GM12878 (cell line): Measurements from ENCODE around the gene DGKQ. TPM values are rescaled to one million over a fixed set of nuclear protein-coding genes. Genes with fewer than 3 reads are reported as not detected.

Source experiments
- ATAC-seq: fragments of 200-7000 bp; cut with Tn5 transposase; 3 replicates; pipeline ENCODE4 v1.9.1; 2020; ENCODE audit warnings: mild to moderate bottlenecking, moderate library complexity
- BruUV-seq: library from RNA; stranded (reverse); fragments of 400-500 nt; replicated peaks from 2 replicates; lab custom pipeline; 2021; lab: Mats Ljungman, UMichigan
- CTCF ChIA-PET: fragments of 300-600 bp; sonication (Branson Sonifier 250); formaldehyde crosslinking; extraction: SDS; loops from one replicate; lab custom pipeline; 2021; ENCODE audit warnings: inconsistent platforms; lab: Yijun Ruan, JAX
- POLR2A ChIA-PET: fragments of 350-600 bp; formaldehyde crosslinking; extraction: SDS; loops from one replicate; lab custom pipeline; 2021; ENCODE audit warnings: inconsistent platforms; lab: Charles Lee
- RAD21 ChIA-PET: fragments of 300-600 bp; sonication (Branson Sonifier 250); formaldehyde crosslinking; loops from one replicate; lab custom pipeline; 2023; ENCODE audit warnings: antibody characterized with exemption; ENCODE audit not compliant: unreplicated experiment; lab: Charles Lee
- SMC1A ChIA-PET: fragments of 300-600 bp; sonication (Branson Sonifier 250); formaldehyde crosslinking; loops from one replicate; lab custom pipeline; 2023; ENCODE audit not compliant: unreplicated experiment, uncharacterized antibody; lab: Charles Lee
- DNase-seq: peaks from one replicate; pipeline ENCODE4 v3.0.0-alpha.2; 2011; ENCODE audit warnings: low read depth, low spot score
- FAIRE-seq: peaks from 3 replicates; lab custom pipeline; 2011; peaks lifted over from hg19 to GRCh38; lab: Jason Lieb, UNC
- H2AFZ ChIP-seq: 2 replicates; pipeline ENCODE4 v1.6.0; 2011; ENCODE audit warnings: low read depth, low read length, control low read depth; ENCODE audit not compliant: control insufficient read depth
- H3K27ac ChIP-seq: 2 replicates; pipeline ENCODE4 v1.5.1; 2011; ENCODE audit warnings: control low read depth; ENCODE audit not compliant: control insufficient read depth, insufficient read depth
- H3K27me3 ChIP-seq, 2 experiments: replicated peaks in 1 of 2; 2 replicates each; pipeline versions ENCODE4 v1.6.0 to v1.6.1; 2011; ENCODE audit warnings: low read length in 1 of 2; ENCODE audit not compliant: control insufficient read depth in 2 of 2, insufficient read depth in 2 of 2
- H3K36me3 ChIP-seq, 2 experiments: 2 replicates each; pipeline ENCODE4 v1.5.1; 2011; ENCODE audit warnings: low read length in 1 of 2; ENCODE audit not compliant: control insufficient read depth in 2 of 2, insufficient read depth in 2 of 2
- H3K4me1 ChIP-seq: 2 replicates; pipeline ENCODE4 v1.6.1; 2011; ENCODE audit warnings: mild to moderate bottlenecking, low read length, moderate library complexity, mixed read lengths; ENCODE audit not compliant: control insufficient read depth, insufficient read depth
- H3K4me2 ChIP-seq: 2 replicates; pipeline ENCODE4 v1.6.0; 2011; ENCODE audit warnings: control low read depth; ENCODE audit not compliant: control insufficient read depth, insufficient read depth
- H3K4me3 ChIP-seq: fragments of 200-600 bp; sonication (generic); 2 replicates; pipeline ENCODE4 v1.5.1; 2016
- H3K79me2 ChIP-seq: 2 replicates; pipeline ENCODE4 v1.6.0; 2011; ENCODE audit warnings: low read length; ENCODE audit not compliant: control insufficient read depth, insufficient read depth
- H3K9ac ChIP-seq: 2 replicates; pipeline ENCODE4 v1.8.0; 2011; ENCODE audit warnings: low read length, control low read depth, mixed read lengths; ENCODE audit not compliant: control insufficient read depth, insufficient read depth
- H3K9me3 ChIP-seq: replicated peaks from 3 replicates; pipeline ENCODE4 v1.5.1; 2011; ENCODE audit warnings: mild to moderate bottlenecking, low read length; ENCODE audit not compliant: control insufficient read depth, insufficient read depth
- H4K20me1 ChIP-seq: 2 replicates; pipeline ENCODE4 v1.6.0; 2011; ENCODE audit not compliant: control insufficient read depth, insufficient read depth
- BHLHE40 ChIP-seq, 2 experiments: fragments of 450-650 bp in 1 of 2; IDR thresholded peaks; 2 replicates each; pipeline ENCODE4 v1.6.1; 2011 to 2017; ENCODE audit warnings: low read depth in 2 of 2, borderline replicate concordance in 1 of 2, improper control_type of control experiment in 1 of 2, low read length in 1 of 2, mild to moderate bottlenecking in 1 of 2
- FOS ChIP-seq: IDR thresholded peaks from 3 replicates; pipeline ENCODE4 v1.6.1; 2011; ENCODE audit warnings: borderline replicate concordance; ENCODE audit not compliant: insufficient read length; ENCODE audit errors: extremely low read depth
- NR2C1 ChIP-seq: fragments of 450-650 bp; IDR thresholded peaks from 2 replicates; pipeline ENCODE4 v1.6.1; 2017; ENCODE audit warnings: antibody characterized with exemption, mild to moderate bottlenecking, moderate library complexity
- RCOR1 ChIP-seq: conservative IDR thresholded peaks from 2 replicates; pipeline ENCODE4 v1.6.1; 2012; ENCODE audit warnings: low read depth, low read length, improper control_type of control experiment
- SREBF1 ChIP-seq: IDR thresholded peaks from 2 replicates; pipeline ENCODE4 v1.6.1; 2012; ENCODE audit warnings: mild to moderate bottlenecking, low read length
- TARDBP ChIP-seq: IDR thresholded peaks from 2 replicates; pipeline ENCODE4 v1.6.1; 2016; ENCODE audit warnings: borderline replicate concordance
- WGBS: methylation state at CpG from one replicate; pipeline ENCODE4 v1.1.6; 2016; ENCODE audit warnings: low lambda C conversion rate; ENCODE audit not compliant: insufficient replicate concordance, insufficient coverage; ENCODE audit errors: missing lambda C conversion rate; 5-methylcytosine and 5-hydroxymethylcytosine counted together
- in situ Hi-C: fragments of 300-500 bp; cut with MboI; formaldehyde crosslinking; loops from 9 replicates; pipeline ENCODE4 v1.14.3; 2018; ENCODE audit warnings: mixed read lengths
- intact Hi-C: fragments of 100-400 bp; cut with micrococcal nuclease; formaldehyde crosslinking; loops from one replicate; pipeline ENCODE4 v1.14.2; 2022; ENCODE audit not compliant: unreplicated experiment
- polyA plus RNA-seq, 11 experiments: library from polyadenylated mRNA; depleted of rRNA in 4 of 11; unstranded in 6 of 11; stranded (reverse) in 5 of 11; fragments of >200 nt; fragmentation: Nextera tagmentation in 4 of 11; fragmentation: Illumina TruSeq in 1 of 11; extraction: Ambion mirVana in 4 of 11; extraction: Trizol in 1 of 11; gene quantifications; 1 replicate in 1 of 11; 2 replicates in 10 of 11; pipeline versions ENCODE4 v1.2.1 to v1.2.3, GENCODE V29; 2011 to 2016; ENCODE audit warnings: inconsistent platforms in 2 of 11, missing spikeins in 2 of 11, low read depth in 1 of 11
- total RNA-seq, 4 experiments: library from RNA; depleted of rRNA in 3 of 4; stranded (reverse); fragments of >200 nt in 3 of 4; fragmentation: Illumina TruSeq in 1 of 4; extraction: Trizol in 1 of 4; gene quantifications; 2 replicates each; pipeline versions ENCODE4 v1.2.1 to v1.2.3, GENCODE V29; 2013 to 2021
- TF ChIP-seq, protein P1 (sequence below): fragments of 450-650 bp; IDR thresholded peaks from 2 replicates; pipeline ENCODE4 v1.6.1; 2016; ENCODE audit warnings: mild to moderate bottlenecking, moderate library complexity, borderline replicate concordance

The DGKQ gene
- total and polyA plus RNA-seq, 10 of the 15 experiments (the other 5 are each of a cell fraction or from before 2014, with no cell fraction given), result 0.11 to 10.5 (median 1.4) TPM

GRCh38 chr4:1019320-1019719 lies 46.0 kb upstream of the DGKQ start:
- Histone ChIP-seq H3K4me2 (no peak overlapping the region), H3K79me2 (no peaks in the 10 kb centered on the region), H2AFZ (no peak overlapping the region), H3K27me3 (no peaks in the 10 kb centered on the region), H3K9me3 (no peaks in the 10 kb centered on the region), H3K4me1 (peaks cover 11% of the 10 kb centered on the region), H3K27ac (no peak overlapping the region), H3K9ac (no peak overlapping the region), H4K20me1 (no peaks in the 10 kb centered on the region), H3K4me3 (no peak overlapping the region), H3K36me3 (no peaks in the 10 kb centered on the region)
- POLR2A ChIA-PET, result no interaction called here
- DNase-seq (no peak), FAIRE-seq (no peak), ATAC-seq (no peak)
- in situ Hi-C loops (no loop called here), intact Hi-C loops (no loop called here)
- no TSS peak for BruUV-seq
- RAD21 ChIA-PET, result no interaction called here
- 37% methylated on average over 9 of the region's 9 CpGs for WGBS
- CTCF ChIA-PET, result no interaction called here
- 0 out of 4 replicates have a peak, but pooled peaks of 1 of the 2 experiments have one; percentile 25 for TF ChIP-seq BHLHE40 (IDR thresholded peaks at IDR 0.05; ENCODE audit: borderline replicate concordance in 1 of 2, low read depth in 2 of 2, low read length in 1 of 2)
- TF ChIP-seq FOS, result no peak
- SMC1A ChIA-PET, result no interaction called here

- H4K20me1 ChIP-seq, result no peaks in the 10 kb centered on the region
- H3K36me3 ChIP-seq, result no peaks in the 10 kb centered on the region
- ChIA-PET SMC1A (no interaction called here), CTCF (no interaction called here), RAD21 (no interaction called here), POLR2A (no interaction called here)
- no peak overlapping the region for H3K4me2 ChIP-seq
- no peak overlapping the region for H3K27ac ChIP-seq
- ATAC-seq, result no peak
- H2AFZ ChIP-seq, result no peak overlapping the region
- in situ Hi-C loops (no loop called here), intact Hi-C loops (no loop called here)
- DNase-seq, result no peak
- no peaks in the 10 kb centered on the region for H3K27me3 ChIP-seq
- no peak overlapping the region for H3K4me3 ChIP-seq
- H3K9ac ChIP-seq, result no peak overlapping the region
- no peak for FAIRE-seq
- WGBS, result 62% methylated on average over 19 of the region's 29 CpGs
- BruUV-seq, result no TSS peak
- peaks cover 11% of the 10 kb centered on the region for H3K4me1 ChIP-seq
- H3K79me2 ChIP-seq, result no peaks in the 10 kb centered on the region
- TF ChIP-seq SREBF1, result no peak
- no peak for TF ChIP-seq NR2C1
- TF ChIP-seq, protein P1, sequence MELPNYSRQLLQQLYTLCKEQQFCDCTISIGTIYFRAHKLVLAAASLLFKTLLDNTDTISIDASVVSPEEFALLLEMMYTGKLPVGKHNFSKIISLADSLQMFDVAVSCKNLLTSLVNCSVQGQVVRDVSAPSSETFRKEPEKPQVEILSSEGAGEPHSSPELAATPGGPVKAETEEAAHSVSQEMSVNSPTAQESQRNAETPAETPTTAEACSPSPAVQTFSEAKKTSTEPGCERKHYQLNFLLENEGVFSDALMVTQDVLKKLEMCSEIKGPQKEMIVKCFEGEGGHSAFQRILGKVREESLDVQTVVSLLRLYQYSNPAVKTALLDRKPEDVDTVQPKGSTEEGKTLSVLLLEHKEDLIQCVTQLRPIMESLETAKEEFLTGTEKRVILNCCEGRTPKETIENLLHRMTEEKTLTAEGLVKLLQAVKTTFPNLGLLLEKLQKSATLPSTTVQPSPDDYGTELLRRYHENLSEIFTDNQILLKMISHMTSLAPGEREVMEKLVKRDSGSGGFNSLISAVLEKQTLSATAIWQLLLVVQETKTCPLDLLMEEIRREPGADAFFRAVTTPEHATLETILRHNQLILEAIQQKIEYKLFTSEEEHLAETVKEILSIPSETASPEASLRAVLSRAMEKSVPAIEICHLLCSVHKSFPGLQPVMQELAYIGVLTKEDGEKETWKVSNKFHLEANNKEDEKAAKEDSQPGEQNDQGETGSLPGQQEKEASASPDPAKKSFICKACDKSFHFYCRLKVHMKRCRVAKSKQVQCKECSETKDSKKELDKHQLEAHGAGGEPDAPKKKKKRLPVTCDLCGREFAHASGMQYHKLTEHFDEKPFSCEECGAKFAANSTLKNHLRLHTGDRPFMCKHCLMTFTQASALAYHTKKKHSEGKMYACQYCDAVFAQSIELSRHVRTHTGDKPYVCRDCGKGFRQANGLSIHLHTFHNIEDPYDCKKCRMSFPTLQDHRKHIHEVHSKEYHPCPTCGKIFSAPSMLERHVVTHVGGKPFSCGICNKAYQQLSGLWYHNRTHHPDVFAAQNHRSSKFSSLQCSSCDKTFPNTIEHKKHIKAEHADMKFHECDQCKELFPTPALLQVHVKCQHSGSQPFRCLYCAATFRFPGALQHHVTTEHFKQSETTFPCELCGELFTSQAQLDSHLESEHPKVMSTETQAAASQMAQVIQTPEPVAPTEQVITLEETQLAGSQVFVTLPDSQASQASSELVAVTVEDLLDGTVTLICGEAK, result no peak
- no peak for TF ChIP-seq TARDBP
- no peak for TF ChIP-seq RCOR1
- H3K9me3 ChIP-seq, result no peaks in the 10 kb centered on the region
Observed at GRCh38 chr4:1018147-1019020, 45.0 kb upstream of the DGKQ start.
